MM.1S (cell line): ENCODE data around the gene PEAK1.

ENCODE experiments used
- DNase-seq: peaks from one replicate; pipeline ENCODE4 v3.0.0-alpha.2; 2015
- H2AFZ ChIP-seq: fragments of 300-600 bp; sonication (generic); 2 replicates; pipeline ENCODE4 v1.6.0; 2016; ENCODE audit warnings: antibody characterized with exemption, low read length
- H3F3A ChIP-seq: fragments of 300-600 bp; sonication (generic); 2 replicates; pipeline ENCODE4 v1.6.1; 2016; ENCODE audit warnings: mild to moderate bottlenecking, antibody characterized with exemption, low read length, moderate library complexity, mixed read lengths; ENCODE audit not compliant: insufficient read depth
- H3K27ac ChIP-seq: fragments of 300-600 bp; sonication (generic); 2 replicates; pipeline ENCODE4 v1.5.1; 2016; ENCODE audit warnings: mild to moderate bottlenecking, low read length
- H3K27me3 ChIP-seq: fragments of 300-600 bp; sonication (generic); replicated peaks from 2 replicates; pipeline ENCODE4 v1.6.0; 2016; ENCODE audit warnings: low read length; ENCODE audit not compliant: insufficient read depth
- H3K36me3 ChIP-seq: fragments of 300-600 bp; sonication (generic); replicated peaks from 2 replicates; pipeline ENCODE4 v1.6.1; 2016; ENCODE audit warnings: mild to moderate bottlenecking, low read length, mixed read lengths; ENCODE audit not compliant: insufficient read depth
- H3K4me1 ChIP-seq: fragments of 300-600 bp; sonication (generic); 2 replicates; pipeline ENCODE4 v1.6.1; 2016; ENCODE audit warnings: low read length, mixed read lengths
- H3K4me2 ChIP-seq: fragments of 300-600 bp; sonication (generic); 2 replicates; pipeline ENCODE4 v1.6.0; 2016; ENCODE audit warnings: low read depth, low read length
- H3K4me3 ChIP-seq: fragments of 300-600 bp; sonication (generic); 2 replicates; pipeline ENCODE4 v1.5.1; 2016; ENCODE audit warnings: low read length, mixed read lengths
- H3K79me2 ChIP-seq: fragments of 300-600 bp; sonication (generic); 2 replicates; pipeline ENCODE4 v1.6.1; 2016; ENCODE audit warnings: mixed run types, low read length, mixed read lengths
- H3K9ac ChIP-seq: fragments of 300-600 bp; sonication (generic); 2 replicates; pipeline ENCODE4 v1.6.1; 2016; ENCODE audit warnings: low read length, mixed read lengths
- H3K9me2 ChIP-seq: fragments of 300-600 bp; sonication (generic); replicated peaks from 2 replicates; pipeline ENCODE4 v1.6.1; 2016; ENCODE audit warnings: mild to moderate bottlenecking, low read length, mixed read lengths; ENCODE audit not compliant: insufficient read depth
- H3K9me3 ChIP-seq: fragments of 300-600 bp; sonication (generic); replicated peaks from 2 replicates; pipeline ENCODE4 v1.6.1; 2016; ENCODE audit warnings: mild to moderate bottlenecking, low read length, mixed read lengths; ENCODE audit not compliant: insufficient read depth
- H4K20me1 ChIP-seq: fragments of 300-600 bp; sonication (generic); 2 replicates; pipeline ENCODE4 v1.6.1; 2016; ENCODE audit warnings: mild to moderate bottlenecking, low read length, moderate library complexity, mixed read lengths; ENCODE audit not compliant: insufficient read depth
- EZH2 ChIP-seq: fragments of 300-600 bp; sonication (generic); optimal IDR thresholded peaks from 2 replicates; pipeline ENCODE3; 2017; ENCODE audit warnings: low read depth, mild to moderate bottlenecking, antibody characterized with exemption, low read length, mixed read lengths
- EZH2phosphoT487 ChIP-seq: fragments of 300-600 bp; sonication (generic); IDR thresholded peaks from 2 replicates; pipeline ENCODE4 v1.6.1; 2018; ENCODE audit warnings: antibody characterized with exemption, low read length
- TF ChIP-seq, protein P1 (sequence below): fragments of 300-600 bp; sonication (generic); IDR thresholded peaks from 2 replicates; pipeline ENCODE4 v1.5.1; 2016; ENCODE audit warnings: antibody characterized with exemption, low read length, mixed read lengths

Gene PEAK1

DNA sequence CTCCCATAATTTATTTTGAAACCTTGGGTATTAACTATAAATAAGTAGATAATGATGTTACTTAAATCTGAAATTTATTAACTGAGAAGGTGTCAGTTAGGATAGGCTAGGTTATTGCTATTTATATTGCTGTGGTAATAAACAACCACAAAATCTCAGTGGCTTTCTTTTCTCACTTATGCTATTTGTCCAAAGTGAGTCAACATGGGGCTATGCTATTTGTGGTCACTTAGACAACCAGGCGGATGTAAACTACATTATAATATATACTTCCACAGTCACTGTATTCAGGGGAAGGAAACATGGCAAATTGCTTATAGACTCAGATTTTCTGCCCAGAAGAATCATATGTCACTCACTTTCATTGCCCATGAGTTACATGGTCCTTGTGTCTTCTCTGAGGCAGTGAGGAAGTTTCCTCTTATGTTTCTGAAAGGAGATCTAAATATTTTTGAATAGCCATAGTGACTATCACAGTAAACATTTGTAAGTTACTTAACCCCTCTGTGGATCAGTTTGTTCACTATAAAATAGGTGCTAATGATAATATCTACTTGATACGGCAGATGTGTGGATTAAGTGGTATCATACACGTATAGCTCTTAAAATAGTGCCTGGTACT lies 20.6 kb upstream of the PEAK1 start:
- TF ChIP-seq, protein P1, sequence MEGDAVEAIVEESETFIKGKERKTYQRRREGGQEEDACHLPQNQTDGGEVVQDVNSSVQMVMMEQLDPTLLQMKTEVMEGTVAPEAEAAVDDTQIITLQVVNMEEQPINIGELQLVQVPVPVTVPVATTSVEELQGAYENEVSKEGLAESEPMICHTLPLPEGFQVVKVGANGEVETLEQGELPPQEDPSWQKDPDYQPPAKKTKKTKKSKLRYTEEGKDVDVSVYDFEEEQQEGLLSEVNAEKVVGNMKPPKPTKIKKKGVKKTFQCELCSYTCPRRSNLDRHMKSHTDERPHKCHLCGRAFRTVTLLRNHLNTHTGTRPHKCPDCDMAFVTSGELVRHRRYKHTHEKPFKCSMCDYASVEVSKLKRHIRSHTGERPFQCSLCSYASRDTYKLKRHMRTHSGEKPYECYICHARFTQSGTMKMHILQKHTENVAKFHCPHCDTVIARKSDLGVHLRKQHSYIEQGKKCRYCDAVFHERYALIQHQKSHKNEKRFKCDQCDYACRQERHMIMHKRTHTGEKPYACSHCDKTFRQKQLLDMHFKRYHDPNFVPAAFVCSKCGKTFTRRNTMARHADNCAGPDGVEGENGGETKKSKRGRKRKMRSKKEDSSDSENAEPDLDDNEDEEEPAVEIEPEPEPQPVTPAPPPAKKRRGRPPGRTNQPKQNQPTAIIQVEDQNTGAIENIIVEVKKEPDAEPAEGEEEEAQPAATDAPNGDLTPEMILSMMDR: no peak
- TF ChIP-seq EZH2 (no peak), EZH2phosphoT487 (no peak)
- H3K9me3 ChIP-seq: no peaks in the 10 kb centered on the region
- peaks cover 19% of the 10 kb centered on the region for H3K4me1 ChIP-seq
- no peak overlapping the region for H2AFZ ChIP-seq
- H3K9me2 ChIP-seq: no peaks in the 10 kb centered on the region
- no peaks in the 10 kb centered on the region; the same call in 1 of the 2 replicates for H4K20me1 ChIP-seq
- H3K36me3 ChIP-seq: no peaks in the 10 kb centered on the region
- H3K27ac ChIP-seq: peak overlapping the region; percentile 22; the same call in 1 of the 2 replicates
- H3K79me2 ChIP-seq: peaks cover 43% of the 10 kb centered on the region
- H3K27me3 ChIP-seq: no peaks in the 10 kb centered on the region
- H3F3A ChIP-seq: peaks cover 7% of the 10 kb centered on the region
- DNase-seq: peak; percentile 67
- peak overlapping the region; percentile 43 for H3K4me2 ChIP-seq
- no peak overlapping the region for H3K9ac ChIP-seq
- H3K4me3 ChIP-seq: no peak overlapping the region

DNA sequence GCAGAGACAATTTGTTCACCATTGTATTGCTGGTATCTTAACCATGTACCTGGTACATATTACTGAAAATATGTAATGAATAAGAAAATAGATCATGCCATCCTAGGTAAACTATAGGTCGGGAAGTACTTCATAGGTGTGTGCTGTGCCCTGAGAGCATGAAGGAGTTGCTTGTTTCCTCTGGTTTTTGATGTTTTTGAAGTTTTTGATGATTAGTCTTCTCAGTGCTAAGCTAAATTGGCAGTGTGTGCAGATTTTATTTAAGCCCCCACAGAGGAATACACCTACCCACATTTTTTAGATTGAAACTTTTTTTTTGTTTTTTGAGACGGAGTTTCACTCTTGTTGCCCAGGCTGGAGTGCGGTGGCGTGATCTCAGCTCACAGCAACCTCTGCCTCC lies 17.4 kb upstream of the PEAK1 start:
- Histone ChIP-seq H3K27ac (no peak overlapping the region), H3K4me1 (peaks cover 19% of the 10 kb centered on the region), H3F3A (peaks cover 7% of the 10 kb centered on the region), H3K36me3 (no peaks in the 10 kb centered on the region), H3K79me2 (peaks cover 19% of the 10 kb centered on the region), H2AFZ (no peak overlapping the region), H3K4me2 (no peak overlapping the region), H3K9me3 (no peaks in the 10 kb centered on the region), H4K20me1 (no peaks in the 10 kb centered on the region), H3K9me2 (no peaks in the 10 kb centered on the region), H3K27me3 (no peaks in the 10 kb centered on the region), H3K4me3 (no peak overlapping the region), H3K9ac (no peak overlapping the region)
- DNase-seq: no peak
- no peak for TF ChIP-seq EZH2phosphoT487
- no peak for TF ChIP-seq EZH2
- TF ChIP-seq, protein P1: no peak

DNA sequence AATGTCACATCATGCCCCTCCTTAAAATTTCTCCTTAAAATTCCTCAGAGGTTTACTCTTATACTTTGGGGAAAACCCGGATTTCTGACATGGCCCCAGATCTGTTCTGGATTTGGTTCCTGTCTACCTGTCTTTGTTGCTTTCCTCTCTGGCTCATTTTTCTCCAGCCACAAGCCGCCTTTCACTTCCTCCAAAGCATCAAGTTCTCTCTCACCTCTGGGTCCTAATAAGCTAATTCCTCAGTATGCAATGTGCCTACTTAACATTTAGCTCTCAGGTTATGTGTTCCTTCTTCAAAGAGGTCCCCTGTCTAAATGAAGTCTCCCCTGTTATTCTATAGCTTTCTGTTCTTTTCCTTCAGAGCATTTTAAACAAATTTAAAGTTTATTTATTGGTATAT lies 16.9 kb upstream of the PEAK1 start:
- Histone ChIP-seq H3K4me1 (peaks cover 19% of the 10 kb centered on the region), H3K9ac (no peak overlapping the region), H3K4me2 (no peak overlapping the region), H3F3A (peaks cover 7% of the 10 kb centered on the region), H3K9me2 (no peaks in the 10 kb centered on the region), H4K20me1 (no peaks in the 10 kb centered on the region), H3K27ac (no peak overlapping the region), H2AFZ (no peak overlapping the region), H3K79me2 (peaks cover 18% of the 10 kb centered on the region), H3K36me3 (no peaks in the 10 kb centered on the region), H3K4me3 (no peak overlapping the region), H3K27me3 (no peaks in the 10 kb centered on the region), H3K9me3 (no peaks in the 10 kb centered on the region)
- DNase-seq: no peak
- TF ChIP-seq EZH2: no peak
- TF ChIP-seq, protein P1: no peak
- TF ChIP-seq EZH2phosphoT487: no peak
